H54 (cell line): Measurements from ENCODE around the gene KIAA1217.

ENCODE experiments used
- DNase-seq: peaks from one replicate; pipeline ENCODE4 v3.0.0; 2011; ENCODE audit warnings: low spot score, mixed read lengths; ENCODE audit not compliant: insufficient read length
- FAIRE-seq: peaks from 3 replicates; lab custom pipeline; 2011; peaks lifted over from hg19 to GRCh38; lab: Jason Lieb, UNC
- POLR2A ChIP-seq: IDR thresholded peaks from 2 replicates; pipeline ENCODE4 v1.6.1; 2011; ENCODE audit warnings: low read depth, mild to moderate bottlenecking, low read length

KIAA1217 gene

GRCh38 chr10:24351961-24352360 lies 143.0 kb downstream of the KIAA1217 start:
- TF ChIP-seq POLR2A = no peak
- FAIRE-seq = no peak
- DNase-seq = no peak

GRCh38 chr10:24352399-24352798 lies 143.5 kb downstream of the KIAA1217 start:
- DNase-seq = no peak
- no peak for TF ChIP-seq POLR2A
- no peak for FAIRE-seq

- no peak for TF ChIP-seq POLR2A
- FAIRE-seq = no peak
- no peak for DNase-seq
Measured at GRCh38 chr10:24353319-24353718, 144.4 kb downstream of the KIAA1217 start.

GRCh38 chr10:24355056-24355688 lies 146.2 kb downstream of the KIAA1217 start:
- FAIRE-seq (no peak), DNase-seq (no peak)

GRCh38 chr10:24357344-24358004 lies 148.5 kb downstream of the KIAA1217 start:
- no peak for TF ChIP-seq POLR2A
- FAIRE-seq = no peak

More at GRCh38 chr10:24355056-24355688, 146.2 kb downstream of the KIAA1217 start:
- TF ChIP-seq POLR2A = no peak

GRCh38 chr10:24358022-24358421 lies 149.1 kb downstream of the KIAA1217 start:
- FAIRE-seq (no peak), DNase-seq (no peak)
- TF ChIP-seq POLR2A = no peak

More at GRCh38 chr10:24357344-24358004, 148.5 kb downstream of the KIAA1217 start:
- no peak for DNase-seq

- TF ChIP-seq POLR2A = no peak
- FAIRE-seq (peak; percentile 87), DNase-seq (peak; percentile 15)
Measured at GRCh38 chr10:24360282-24361127, 151.6 kb downstream of the KIAA1217 start.

- no peak for DNase-seq
- TF ChIP-seq POLR2A = no peak
- FAIRE-seq = no peak
Measured at GRCh38 chr10:24363070-24363469, 154.1 kb downstream of the KIAA1217 start.

GRCh38 chr10:24367688-24368087 lies 158.8 kb downstream of the KIAA1217 start:
- no peak for FAIRE-seq
- no peak for DNase-seq
- TF ChIP-seq POLR2A = no peak

- DNase-seq (no peak), FAIRE-seq (no peak)
- no peak for TF ChIP-seq POLR2A
Measured at GRCh38 chr10:24370877-24371276, 161.9 kb downstream of the KIAA1217 start.

GRCh38 chr10:24371396-24371795 lies 162.5 kb downstream of the KIAA1217 start:
- FAIRE-seq (no peak), DNase-seq (no peak)
- no peak for TF ChIP-seq POLR2A

GRCh38 chr10:24374134-24374915 lies 165.4 kb downstream of the KIAA1217 start:
- no peak for FAIRE-seq
- no peak for DNase-seq
- TF ChIP-seq POLR2A = no peak

GRCh38 chr10:24375510-24375909 lies 166.6 kb downstream of the KIAA1217 start:
- FAIRE-seq = no peak
- no peak for DNase-seq
- no peak for TF ChIP-seq POLR2A
